Measurements from ENCODE around the gene LONRF3.

LONRF3 gene

DNA sequence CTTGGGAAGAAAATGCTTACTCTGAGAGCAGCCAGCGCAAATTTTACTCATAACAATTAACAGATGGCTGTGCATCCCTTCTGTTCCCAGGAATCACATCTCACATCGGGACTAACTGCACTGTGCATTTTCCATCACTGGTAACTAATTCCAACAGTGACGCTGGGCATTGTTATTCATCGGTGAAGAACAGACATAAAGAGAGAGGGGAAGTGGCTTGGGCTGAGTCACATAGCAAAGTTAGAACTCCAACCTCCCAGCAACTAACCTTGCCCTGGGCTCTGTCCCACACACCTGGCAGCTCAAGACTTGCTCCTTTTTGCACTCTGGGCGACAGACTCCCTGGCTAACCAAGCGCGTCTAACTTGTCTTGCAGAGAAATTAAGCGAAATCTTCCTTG, 6.4 kb upstream of the LONRF3 start:
- Histone ChIP-seq H3K27ac (no peak overlapping the region), H3K9me3 (no peaks in the 10 kb centered on the region), H3K4me3 (no peak overlapping the region), H3K27me3 (no peaks in the 10 kb centered on the region), H3K36me3 (no peaks in the 10 kb centered on the region), H3K4me1 (no peaks in the 10 kb centered on the region)
- intact Hi-C loops (cut with DNase I; ENCODE audit: low total_unique reads) = no loop called here
- no peak for TF ChIP-seq CTCF (IDR thresholded peaks at IDR 0.05)
- no peak for DNase-seq

GRCh38 chrX:118971552-118971951, 2.9 kb upstream of the LONRF3 start:
- Histone ChIP-seq H3K27ac (no peak overlapping the region), H3K9me3 (no peaks in the 10 kb centered on the region), H3K4me1 (peaks cover 0 to 7% (median 2%) of the 10 kb centered on the region in 4 donors), H3K27me3 (no peaks in the 10 kb centered on the region), H3K36me3 (no peaks in the 10 kb centered on the region), H3K4me3 (no peak overlapping the region)
- intact Hi-C loops (cut with DNase I; ENCODE audit: low total_unique reads) = loop anchor here (10.0 kb wide), 1 partner anchor 117 kb away; no protein-coding TSS in a partner anchor
- no peak for TF ChIP-seq CTCF (IDR thresholded peaks at IDR 0.05)
- no peak for DNase-seq

DNA sequence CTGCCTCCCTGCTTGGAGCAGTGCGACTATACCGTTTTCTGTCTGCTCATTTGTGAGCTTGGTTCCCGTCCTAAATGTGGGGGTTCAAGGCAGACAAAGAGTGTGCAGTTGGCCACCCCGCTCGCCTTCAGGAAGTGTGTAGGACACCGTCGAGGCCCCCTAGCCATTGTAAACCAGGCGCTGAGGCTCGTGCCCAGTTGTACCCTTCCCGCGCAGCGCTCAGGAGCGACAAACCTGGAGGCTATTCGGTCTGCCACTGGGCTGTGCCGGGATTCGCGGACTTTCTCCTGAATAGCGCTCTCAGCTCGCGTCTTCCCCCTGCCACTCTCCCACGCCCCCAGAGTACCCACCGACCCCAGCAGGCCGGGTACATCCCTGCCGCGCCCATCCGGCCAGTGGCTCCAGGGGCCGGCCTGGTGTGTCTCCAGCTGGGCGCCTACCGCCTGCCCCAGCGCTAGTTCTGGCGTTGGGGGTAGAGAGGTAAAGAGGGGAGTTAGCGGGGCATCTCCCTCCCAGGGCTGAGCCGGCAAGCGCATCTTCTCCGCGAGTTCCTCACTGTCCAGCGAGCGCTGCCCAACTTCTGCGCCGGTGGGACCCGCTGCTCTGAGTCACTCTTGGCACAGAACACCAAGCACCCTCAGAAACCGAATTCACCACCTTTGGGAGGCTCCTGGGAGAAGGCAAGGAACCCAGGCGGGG, 880 bp upstream of the LONRF3 start:
- peak; percentile 37 to 67 for DNase-seq
- no peak for TF ChIP-seq CTCF (IDR thresholded peaks at IDR 0.05)
- Histone ChIP-seq H3K36me3 (no peaks in the 10 kb centered on the region), H3K9me3 (no peaks in the 10 kb centered on the region), H3K4me1 (peaks cover 0 to 11% (median 4%) of the 10 kb centered on the region in 4 donors), H3K27me3 (no peaks in the 10 kb centered on the region), H3K4me3 (peak overlapping the region; percentile 71 to 76), H3K27ac (peak overlapping the region in 1 of 2 donors; percentile 92)
- intact Hi-C loops (cut with DNase I; ENCODE audit: low total_unique reads) = loop anchor here (10.0 kb wide), 1 partner anchor 119 kb away; no protein-coding TSS in a partner anchor

- H3K36me3 ChIP-seq = no peaks in the 10 kb centered on the region
- H3K27me3 ChIP-seq = no peaks in the 10 kb centered on the region
- intact Hi-C loops (cut with DNase I; ENCODE audit: low total_unique reads) = loop anchor here (10.0 kb wide), 1 partner anchor 120 kb away; no protein-coding TSS in a partner anchor
- DNase-seq = peak; percentile 35 to 69
- TF ChIP-seq CTCF (IDR thresholded peaks at IDR 0.05) = no peak
- peaks cover 0 to 11% (median 4%) of the 10 kb centered on the region in 4 donors for H3K4me1 ChIP-seq
- peak overlapping the region; percentile 71 to 76 for H3K4me3 ChIP-seq
- H3K27ac ChIP-seq = peak overlapping the region; percentile 78 to 92
- H3K9me3 ChIP-seq = no peaks in the 10 kb centered on the region
Measured at GRCh38 chrX:118974908-118975671, 672 bp downstream of the LONRF3 start.

DNA sequence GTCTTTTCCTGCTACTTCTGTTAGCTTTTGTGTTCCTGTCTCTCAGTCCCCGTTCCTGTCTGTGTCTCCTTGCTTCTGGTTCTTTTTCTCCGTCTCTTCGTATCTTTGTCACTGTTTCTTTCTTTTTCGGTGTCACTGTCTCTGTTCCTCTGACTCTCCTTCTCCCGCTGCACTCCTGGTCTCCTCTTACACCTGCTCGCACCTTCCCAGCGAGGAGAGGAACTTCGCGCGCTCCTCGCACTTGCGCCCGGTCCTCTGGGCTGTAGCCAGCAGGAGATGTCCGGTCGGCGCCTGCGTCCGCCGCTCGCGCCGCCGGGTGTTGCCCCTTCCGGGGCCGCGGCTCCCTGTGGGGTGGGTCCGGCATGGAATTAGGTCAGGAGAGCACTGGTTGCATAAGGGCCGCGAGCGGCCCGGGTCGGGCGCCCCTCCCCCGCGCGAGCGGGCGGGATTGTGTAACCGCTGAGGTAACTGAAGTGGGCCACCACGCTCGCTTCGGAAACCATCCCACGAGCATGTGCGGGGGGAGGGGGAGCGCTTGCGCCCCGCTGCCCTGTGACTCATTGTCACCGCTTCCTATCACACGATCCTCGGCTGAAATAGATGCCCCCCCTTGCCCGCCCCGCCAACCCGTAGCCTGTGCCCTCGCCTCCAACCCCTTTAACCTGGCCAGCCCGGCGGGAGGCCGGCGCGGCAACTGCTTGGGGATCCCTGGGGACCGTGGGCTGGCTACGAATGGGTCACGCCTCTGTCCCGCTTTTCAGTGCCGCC, 1.6 kb downstream of the LONRF3 start:
- TF ChIP-seq CTCF (IDR thresholded peaks at IDR 0.05) = no peak
- no peaks in the 10 kb centered on the region for H3K9me3 ChIP-seq
- intact Hi-C loops (cut with DNase I; ENCODE audit: low total_unique reads) = loop anchor here (10.0 kb wide), 1 partner anchor 121 kb away; no protein-coding TSS in a partner anchor
- H3K4me3 ChIP-seq = peak overlapping the region; percentile 71 to 76
- no peaks in the 10 kb centered on the region for H3K36me3 ChIP-seq
- peaks cover 0 to 11% (median 4%) of the 10 kb centered on the region in 4 donors for H3K4me1 ChIP-seq
- DNase-seq = peak; percentile 85 to 94
- H3K27ac ChIP-seq = peak overlapping the region; percentile 78 to 92
- H3K27me3 ChIP-seq = no peaks in the 10 kb centered on the region
